ENCODE data around the gene ASCC1. TPM values are rescaled to one million over a fixed set of nuclear protein-coding genes. Genes with fewer than 3 reads are reported as not detected.
"Not testable (repeated sequence)": the region's sequence is repeated elsewhere in the genome, so short reads cannot be mapped to it uniquely, and the experiment has no call there.

Gene ASCC1
- total RNA-seq, 1 experiment from 2014 or later = 27.8 TPM

- Histone ChIP-seq H3K4me1 (ENCODE audit: low read length) (peaks cover 16% of the 10 kb centered on the region), H3K9me3 (ENCODE audit: low read length) (no peaks in the 10 kb centered on the region), H3K9ac (ENCODE audit: low read length) (no peak overlapping the region), H3K4me3 (ENCODE audit: low read length) (no peak overlapping the region), H3K36me3 (ENCODE audit: insufficient read depth, low read length) (peaks cover 3% of the 10 kb centered on the region; the same call in 1 of the 2 replicates), H2AFZ (ENCODE audit: low read length) (no peak overlapping the region), H3K79me2 (ENCODE audit: low read length) (peaks cover 14% of the 10 kb centered on the region; the same call in 1 of the 2 replicates), H3K4me2 (ENCODE audit: low read depth, low read length, poor library complexity, severe bottlenecking) (no peak overlapping the region), H3K27me3 (ENCODE audit: low read length) (no peaks in the 10 kb centered on the region), H3K27ac (ENCODE audit: low read length) (no peak overlapping the region), H3K9me2 (replicated peaks; ENCODE audit: insufficient read depth, low read length) (no peaks in the 10 kb centered on the region), H4K20me1 (ENCODE audit: insufficient read depth, low read depth, low read length) (no peaks in the 10 kb centered on the region)
- DNase-seq = no peak
Observed at GRCh38 chr10:72167118-72167517, 49.0 kb downstream of the ASCC1 start.

DNA sequence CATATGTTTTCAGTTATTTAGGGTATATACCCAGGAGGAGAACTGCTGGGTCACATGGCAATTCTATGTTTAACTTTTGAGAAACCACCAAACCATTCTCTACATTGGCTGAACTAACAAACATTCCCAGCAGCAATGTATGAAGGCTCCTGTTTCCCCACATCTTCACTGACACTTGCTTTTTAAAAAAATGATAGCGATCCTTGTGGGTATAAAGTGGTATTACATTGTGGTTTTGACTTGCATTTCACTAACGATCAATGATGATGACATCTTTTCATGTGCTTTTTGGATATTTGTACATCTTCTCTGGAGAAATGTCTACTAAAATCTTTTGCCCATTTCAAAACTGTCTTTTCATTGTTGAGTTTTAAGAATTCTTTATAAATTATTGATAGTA lies 51.5 kb downstream of the ASCC1 start:
- no peak overlapping the region for H2AFZ ChIP-seq (ENCODE audit: low read length)
- H3K4me1 ChIP-seq (ENCODE audit: low read length) = peaks cover 13% of the 10 kb centered on the region
- H3K9ac ChIP-seq (ENCODE audit: low read length) = no peak overlapping the region
- no peak overlapping the region for H3K27ac ChIP-seq (ENCODE audit: low read length)
- no peak overlapping the region for H3K4me2 ChIP-seq (ENCODE audit: low read depth, low read length, poor library complexity, severe bottlenecking)
- H4K20me1 ChIP-seq (ENCODE audit: insufficient read depth, low read depth, low read length) = no peaks in the 10 kb centered on the region
- H3K9me2 ChIP-seq (replicated peaks; ENCODE audit: insufficient read depth, low read length) = no peaks in the 10 kb centered on the region
- H3K9me3 ChIP-seq (ENCODE audit: low read length) = no peaks in the 10 kb centered on the region
- peaks cover 7% of the 10 kb centered on the region; the same call in 1 of the 2 replicates for H3K36me3 ChIP-seq (ENCODE audit: insufficient read depth, low read length)
- no peak overlapping the region for H3K4me3 ChIP-seq (ENCODE audit: low read length)
- H3K79me2 ChIP-seq (ENCODE audit: low read length) = peaks cover 14% of the 10 kb centered on the region; the same call in 1 of the 2 replicates
- no peak for DNase-seq
- H3K27me3 ChIP-seq (ENCODE audit: low read length) = no peaks in the 10 kb centered on the region

GRCh38 chr10:72162978-72163377 lies 53.1 kb downstream of the ASCC1 start:
- Histone ChIP-seq H3K4me3 (ENCODE audit: low read length) (no peak overlapping the region), H3K27ac (ENCODE audit: low read length) (no peak overlapping the region), H3K9me2 (replicated peaks; ENCODE audit: insufficient read depth, low read length) (no peaks in the 10 kb centered on the region), H3K27me3 (ENCODE audit: low read length) (no peaks in the 10 kb centered on the region), H3K9ac (ENCODE audit: low read length) (no peak overlapping the region), H3K36me3 (ENCODE audit: insufficient read depth, low read length) (peaks cover 7% of the 10 kb centered on the region; the same call in 1 of the 2 replicates), H4K20me1 (ENCODE audit: insufficient read depth, low read depth, low read length) (no peaks in the 10 kb centered on the region), H3K4me2 (ENCODE audit: low read depth, low read length, poor library complexity, severe bottlenecking) (no peak overlapping the region), H2AFZ (ENCODE audit: low read length) (no peak overlapping the region), H3K4me1 (ENCODE audit: low read length) (peaks cover 18% of the 10 kb centered on the region), H3K9me3 (ENCODE audit: low read length) (no peaks in the 10 kb centered on the region), H3K79me2 (ENCODE audit: low read length) (peaks cover 11% of the 10 kb centered on the region; the same call in 1 of the 2 replicates)
- no peak for DNase-seq

- Histone ChIP-seq H3K27ac (ENCODE audit: low read length) (no peak overlapping the region), H3K9ac (ENCODE audit: low read length) (no peak overlapping the region), H3K4me2 (ENCODE audit: low read depth, low read length, poor library complexity, severe bottlenecking) (no peak overlapping the region), H3K27me3 (ENCODE audit: low read length) (no peaks in the 10 kb centered on the region), H3K4me1 (ENCODE audit: low read length) (peaks cover 17% of the 10 kb centered on the region), H2AFZ (ENCODE audit: low read length) (no peak overlapping the region), H3K9me3 (ENCODE audit: low read length) (no peaks in the 10 kb centered on the region), H3K9me2 (replicated peaks; ENCODE audit: insufficient read depth, low read length) (no peaks in the 10 kb centered on the region), H3K36me3 (ENCODE audit: insufficient read depth, low read length) (peaks cover 7% of the 10 kb centered on the region; the same call in 1 of the 2 replicates), H3K4me3 (ENCODE audit: low read length) (no peak overlapping the region), H3K79me2 (ENCODE audit: low read length) (no peaks in the 10 kb centered on the region), H4K20me1 (ENCODE audit: insufficient read depth, low read depth, low read length) (no peaks in the 10 kb centered on the region)
- DNase-seq = no peak
Observed at GRCh38 chr10:72158176-72158575, 57.9 kb downstream of the ASCC1 start.

DNA sequence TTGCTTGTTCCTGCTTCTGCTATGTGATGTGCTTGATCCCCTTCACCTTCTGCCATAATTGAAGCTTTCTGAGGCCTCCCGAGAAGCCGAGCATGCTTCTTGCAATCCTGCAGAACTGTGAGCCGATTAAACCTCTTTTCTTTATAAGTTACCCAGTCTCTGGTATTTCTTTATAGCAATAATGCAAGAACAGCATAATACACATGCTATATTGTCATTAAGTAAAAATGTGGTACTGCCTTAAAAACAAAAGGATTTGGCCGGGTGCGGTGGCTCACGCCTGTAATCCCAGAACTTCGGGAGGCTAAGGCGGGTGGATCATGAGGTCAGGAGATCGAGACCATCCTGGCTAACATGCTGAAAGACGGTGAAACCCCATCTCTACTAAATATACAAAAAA lies 59.9 kb downstream of the ASCC1 start:
- Histone ChIP-seq H3K27ac (ENCODE audit: low read length) (no peak overlapping the region), H3K4me3 (ENCODE audit: low read length) (no peak overlapping the region), H3K79me2 (ENCODE audit: low read length) (no peaks in the 10 kb centered on the region), H4K20me1 (ENCODE audit: insufficient read depth, low read depth, low read length) (no peaks in the 10 kb centered on the region), H3K9me2 (replicated peaks; ENCODE audit: insufficient read depth, low read length) (no peaks in the 10 kb centered on the region), H2AFZ (ENCODE audit: low read length) (no peak overlapping the region), H3K9me3 (ENCODE audit: low read length) (no peaks in the 10 kb centered on the region), H3K27me3 (ENCODE audit: low read length) (no peaks in the 10 kb centered on the region), H3K36me3 (ENCODE audit: insufficient read depth, low read length) (peaks cover 7% of the 10 kb centered on the region; the same call in 1 of the 2 replicates), H3K4me1 (ENCODE audit: low read length) (peaks cover 15% of the 10 kb centered on the region), H3K9ac (ENCODE audit: low read length) (no peak overlapping the region), H3K4me2 (ENCODE audit: low read depth, low read length, poor library complexity, severe bottlenecking) (no peak overlapping the region)
- DNase-seq = no peak

DNA sequence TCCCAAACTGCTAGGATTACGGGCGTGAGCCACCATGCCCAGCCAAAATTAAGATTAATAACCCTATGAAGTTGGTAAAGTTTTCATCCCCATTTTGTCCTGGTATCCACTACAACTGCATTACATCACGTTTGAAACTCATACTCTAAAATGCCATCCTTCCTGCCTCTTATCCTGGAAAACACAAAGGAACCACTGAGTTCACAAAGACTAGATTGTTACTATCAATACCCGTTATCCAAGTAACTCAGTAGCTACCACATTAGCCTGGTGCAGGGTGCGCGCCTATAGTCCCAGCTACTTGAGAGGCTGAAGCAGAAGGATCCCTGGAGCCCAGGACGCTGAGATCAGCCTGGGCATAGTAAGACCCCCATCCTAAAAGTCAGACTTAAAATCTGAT lies 63.8 kb downstream of the ASCC1 start:
- no peak overlapping the region for H3K4me3 ChIP-seq (ENCODE audit: low read length)
- no peak overlapping the region for H3K4me2 ChIP-seq (ENCODE audit: low read depth, low read length, poor library complexity, severe bottlenecking)
- no peak for DNase-seq
- H3K9me3 ChIP-seq (ENCODE audit: low read length) = no peaks in the 10 kb centered on the region
- H4K20me1 ChIP-seq (ENCODE audit: insufficient read depth, low read depth, low read length) = no peaks in the 10 kb centered on the region
- H3K27ac ChIP-seq (ENCODE audit: low read length) = no peak overlapping the region
- no peaks in the 10 kb centered on the region for H3K27me3 ChIP-seq (ENCODE audit: low read length)
- no peaks in the 10 kb centered on the region for H3K4me1 ChIP-seq (ENCODE audit: low read length)
- no peak overlapping the region for H3K9ac ChIP-seq (ENCODE audit: low read length)
- H3K36me3 ChIP-seq (ENCODE audit: insufficient read depth, low read length) = peaks cover 3% of the 10 kb centered on the region; the same call in 1 of the 2 replicates
- H3K79me2 ChIP-seq (ENCODE audit: low read length) = no peaks in the 10 kb centered on the region
- H2AFZ ChIP-seq (ENCODE audit: low read length) = no peak overlapping the region
- H3K9me2 ChIP-seq (replicated peaks; ENCODE audit: insufficient read depth, low read length) = no peaks in the 10 kb centered on the region

DNA sequence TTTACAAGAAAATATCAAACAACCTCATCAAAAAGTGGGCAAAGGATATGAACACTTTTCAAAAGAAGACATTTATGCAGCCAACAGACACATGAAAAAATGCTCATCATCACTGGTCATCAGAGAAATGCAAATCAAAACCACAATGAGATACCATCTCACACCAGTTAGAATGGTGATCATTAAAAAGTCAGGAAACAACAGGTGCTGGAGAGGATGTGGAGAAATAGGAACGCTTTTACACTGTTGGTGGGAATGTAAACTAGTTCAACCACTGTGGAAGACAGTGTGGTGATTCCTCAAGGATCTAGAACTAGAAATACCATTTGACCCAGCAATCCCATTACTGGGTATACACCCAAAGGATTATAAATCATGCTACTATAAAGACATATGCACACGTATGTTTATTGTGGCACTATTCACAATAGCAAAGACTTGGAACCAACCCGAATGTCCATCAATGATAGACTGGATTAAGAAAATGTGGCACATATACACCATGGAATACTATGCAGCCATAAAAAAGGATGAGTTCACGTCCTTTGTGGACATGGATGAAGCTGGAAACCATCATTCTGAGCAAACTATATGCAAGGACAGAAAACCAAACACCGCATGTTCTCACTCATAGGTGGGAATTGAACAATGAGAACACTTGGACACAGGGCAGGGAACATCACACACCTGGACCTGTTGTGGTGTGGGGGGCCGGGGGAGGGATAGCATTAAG lies 65.2 kb downstream of the ASCC1 start:
- H3K4me3 ChIP-seq (ENCODE audit: low read length); H3K4me1 ChIP-seq (ENCODE audit: low read length): not testable (repeated sequence)

DNA sequence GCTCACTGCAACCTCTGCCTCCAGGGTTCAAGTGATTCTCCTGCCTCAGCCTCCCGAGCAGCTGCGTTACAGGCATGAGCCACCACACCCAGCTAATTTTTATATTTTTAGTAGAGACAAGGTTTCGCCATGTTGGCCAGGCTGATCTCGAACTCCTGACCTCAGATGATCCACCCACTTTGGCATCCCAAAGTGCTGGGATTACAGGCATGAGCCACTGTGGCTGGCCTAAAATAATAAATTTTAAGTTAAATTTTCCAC lies 68.8 kb downstream of the ASCC1 start:
- H3K36me3 ChIP-seq (ENCODE audit: insufficient read depth, low read length); DNase-seq; H3K27ac ChIP-seq (ENCODE audit: low read length): not testable (repeated sequence)

More for the DNA sequence above, 65.2 kb downstream of the ASCC1 start:
- not testable (repeated sequence) for H3K36me3 ChIP-seq (ENCODE audit: insufficient read depth, low read length); H3K4me2 ChIP-seq (ENCODE audit: low read depth, low read length, poor library complexity, severe bottlenecking); H3K9me3 ChIP-seq (ENCODE audit: low read length); H3K79me2 ChIP-seq (ENCODE audit: low read length); H3K27me3 ChIP-seq (ENCODE audit: low read length); H3K9ac ChIP-seq (ENCODE audit: low read length); H3K9me2 ChIP-seq (replicated peaks; ENCODE audit: insufficient read depth, low read length); H3K27ac ChIP-seq (ENCODE audit: low read length); H4K20me1 ChIP-seq (ENCODE audit: insufficient read depth, low read depth, low read length); DNase-seq; H2AFZ ChIP-seq (ENCODE audit: low read length)

More for the DNA sequence above, 68.8 kb downstream of the ASCC1 start:
- H3K4me1 ChIP-seq (ENCODE audit: low read length); H2AFZ ChIP-seq (ENCODE audit: low read length); H3K27me3 ChIP-seq (ENCODE audit: low read length); H3K9me3 ChIP-seq (ENCODE audit: low read length); H3K4me2 ChIP-seq (ENCODE audit: low read depth, low read length, poor library complexity, severe bottlenecking); H3K4me3 ChIP-seq (ENCODE audit: low read length); H3K79me2 ChIP-seq (ENCODE audit: low read length); H4K20me1 ChIP-seq (ENCODE audit: insufficient read depth, low read depth, low read length); H3K9ac ChIP-seq (ENCODE audit: low read length); H3K9me2 ChIP-seq (replicated peaks; ENCODE audit: insufficient read depth, low read length): not testable (repeated sequence)

Measured in Karpas-422 (cell line).